ENCODE data around the gene FOXN1.

- TF ChIP-seq CTCF (IDR thresholded peaks at IDR 0.05; ENCODE audit: insufficient read depth, low read depth, low read length) (no peak), EZH2 (IDR thresholded peaks at IDR 0.05; ENCODE audit: insufficient read depth, low read length) (no peak)
Observed at GRCh38 chr17:28515518-28515917, 9.4 kb downstream of the FOXN1 start.

Measured in astrocyte (in vitro differentiated cells and primary cell).